Ishikawa (cell line): ENCODE results near the gene MAST2.

Experiments
- CEBPB ChIP-seq: IDR thresholded peaks from 2 replicates; pipeline ENCODE4 v1.6.1; 2012
- CREB1 ChIP-seq: IDR thresholded peaks from 2 replicates; pipeline ENCODE4 v1.6.1; 2012; ENCODE audit warnings: low read depth
- EGR1 ChIP-seq: IDR thresholded peaks from 2 replicates; pipeline ENCODE4 v1.6.1; 2012
- FOXM1 ChIP-seq: IDR thresholded peaks from 2 replicates; pipeline ENCODE4 v1.6.1; 2012; ENCODE audit warnings: low read depth, borderline replicate concordance
- NFIC ChIP-seq: IDR thresholded peaks from 2 replicates; pipeline ENCODE4 v1.6.1; 2012
- REST ChIP-seq: IDR thresholded peaks from 2 replicates; pipeline ENCODE4 v1.6.1; 2012; ENCODE audit warnings: low read depth, mild to moderate bottlenecking
- TAF1 ChIP-seq: IDR thresholded peaks from 2 replicates; pipeline ENCODE4 v1.6.1; 2012; ENCODE audit warnings: low read depth, mild to moderate bottlenecking
- TCF12 ChIP-seq: IDR thresholded peaks from 2 replicates; pipeline ENCODE4 v1.6.1; 2012; ENCODE audit warnings: low read depth
- USF1 ChIP-seq: IDR thresholded peaks from 2 replicates; pipeline ENCODE4 v1.6.1; 2012

- no peak for TF ChIP-seq NFIC
- TF ChIP-seq EGR1 = no peak
- no peak for TF ChIP-seq USF1
- no peak for TF ChIP-seq CEBPB
- TF ChIP-seq CREB1 = no peak
- TF ChIP-seq REST = no peak
- TF ChIP-seq TAF1 = no peak
- no peak for TF ChIP-seq TCF12
- TF ChIP-seq FOXM1 = no peak
Measured at GRCh38 chr1:45960930-45961715, 157.7 kb downstream of the MAST2 start.
